Fibroblast of villous mesenchyme (primary cell): ENCODE results near the gene DPP9. TPM values are rescaled to one million over a fixed set of nuclear protein-coding genes. Genes with fewer than 3 reads are reported as not detected.
A peak's percentile ranks its signal among the peaks of the same experiment; 100 is the strongest.

Experiments
- DNase-seq: peaks from one replicate; pipeline ENCODE4 v3.0.0-alpha.2; 2010; ENCODE audit warnings: low read depth
- H3K4me3 ChIP-seq: 2 replicates; pipeline ENCODE4 v1.5.1; 2011; ENCODE audit warnings: low read depth, mild to moderate bottlenecking, low read length
- CTCF ChIP-seq: IDR thresholded peaks from 2 replicates; pipeline ENCODE4 v1.5.1; 2012; ENCODE audit warnings: low read depth, mild to moderate bottlenecking, low read length; ENCODE audit not compliant: insufficient read depth
- total RNA-seq: library from RNA; depleted of rRNA; stranded (reverse); fragments of >200 nt; gene quantifications from 2 replicates; pipeline ENCODE4 v1.2.3, GENCODE V29; 2012

Gene DPP9
- 30.7 and 47.0 TPM in 2 replicates for total RNA-seq

- peak; percentile 19 for TF ChIP-seq CTCF
- DNase-seq, result peak; percentile 99
- peak within 1 kb of the TSS; percentile 94 for H3K4me3 ChIP-seq
Observed at GRCh38 chr19:4723595-4724514, at the start of gene DPP9. DPP9 (minus strand) TSS chr19:4723842; CDS start chr19:4719906, 3,936 bp downstream.

- no peak for DNase-seq
- H3K4me3 ChIP-seq, result no peak overlapping the region
- no peak for TF ChIP-seq CTCF
Observed at GRCh38 chr19:4773047-4773640, 49.5 kb upstream of the DPP9 start.

GRCh38 chr19:4772566-4772965, 48.9 kb upstream of the DPP9 start:
- TF ChIP-seq CTCF, result no peak
- no peak overlapping the region for H3K4me3 ChIP-seq
- no peak for DNase-seq

GRCh38 chr19:4768934-4769777, 45.5 kb upstream of the DPP9 start:
- H3K4me3 ChIP-seq, result no peak overlapping the region
- DNase-seq, result peak; percentile 92
- TF ChIP-seq CTCF, result no peak

GRCh38 chr19:4764393-4764660, 40.7 kb upstream of the DPP9 start:
- DNase-seq, result no peak
- TF ChIP-seq CTCF, result no peak
- no peak overlapping the region for H3K4me3 ChIP-seq

GRCh38 chr19:4763021-4763420, 39.4 kb upstream of the DPP9 start:
- no peak for TF ChIP-seq CTCF

More at GRCh38 chr19:4763021-4763420, 39.4 kb upstream of the DPP9 start:
- DNase-seq, result no peak
- no peak overlapping the region for H3K4me3 ChIP-seq
